Left kidney (tissue), 2 donors: ENCODE results near the gene CTNND2. TPM values are rescaled to one million over a fixed set of nuclear protein-coding genes. Genes with fewer than 3 reads are reported as not detected.
A peak's percentile ranks its signal among the peaks of the same experiment; 100 is the strongest.
"Not testable (repeated sequence)": the region's sequence is repeated elsewhere in the genome, so short reads cannot be mapped to it uniquely, and the experiment has no call there.

Experiments used
- DNase-seq: peaks from one replicate; pipeline ENCODE4 v3.0.0-alpha.2; 2013
- polyA plus RNA-seq: library from polyadenylated mRNA; unstranded; fragments of 120-200 nt; gene quantifications from one replicate; pipeline ENCODE4 v1.2.1, GENCODE V29; 2013; ENCODE audit not compliant: insufficient read length

CTNND2 gene
- polyA plus RNA-seq, 1 donor = 2.8 TPM

DNA sequence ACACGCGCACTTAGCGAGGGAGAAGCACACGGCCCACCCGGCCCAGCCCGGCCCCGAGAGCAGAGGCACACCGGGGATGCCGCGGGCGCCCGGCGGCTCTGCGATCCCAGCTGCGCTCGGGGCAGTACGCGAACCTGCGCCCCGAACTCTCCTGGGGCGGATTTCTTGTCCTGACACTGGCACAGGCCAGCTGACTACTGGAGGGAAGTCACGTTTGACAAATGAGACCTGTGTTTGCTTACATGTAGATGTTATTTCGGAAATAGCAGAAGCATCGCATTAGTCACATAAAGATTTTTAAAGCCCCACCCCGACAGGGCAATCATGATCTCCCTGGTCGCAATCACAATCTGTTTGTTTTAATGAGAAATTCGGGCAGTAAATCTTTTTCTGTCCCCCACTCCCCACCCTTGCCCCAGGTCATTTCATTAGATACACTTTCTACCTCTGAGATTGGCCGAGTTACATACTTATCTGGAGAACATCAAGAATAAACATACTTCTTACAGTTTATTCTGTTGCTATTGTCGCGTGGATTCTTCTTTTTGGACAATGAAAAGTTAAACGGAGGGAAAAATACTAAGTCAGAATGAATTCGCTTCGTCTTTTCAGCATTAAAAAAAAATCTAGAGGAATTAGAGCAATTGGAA, 518.9 kb downstream of the CTNND2 start:
- DNase-seq = no peak

DNA sequence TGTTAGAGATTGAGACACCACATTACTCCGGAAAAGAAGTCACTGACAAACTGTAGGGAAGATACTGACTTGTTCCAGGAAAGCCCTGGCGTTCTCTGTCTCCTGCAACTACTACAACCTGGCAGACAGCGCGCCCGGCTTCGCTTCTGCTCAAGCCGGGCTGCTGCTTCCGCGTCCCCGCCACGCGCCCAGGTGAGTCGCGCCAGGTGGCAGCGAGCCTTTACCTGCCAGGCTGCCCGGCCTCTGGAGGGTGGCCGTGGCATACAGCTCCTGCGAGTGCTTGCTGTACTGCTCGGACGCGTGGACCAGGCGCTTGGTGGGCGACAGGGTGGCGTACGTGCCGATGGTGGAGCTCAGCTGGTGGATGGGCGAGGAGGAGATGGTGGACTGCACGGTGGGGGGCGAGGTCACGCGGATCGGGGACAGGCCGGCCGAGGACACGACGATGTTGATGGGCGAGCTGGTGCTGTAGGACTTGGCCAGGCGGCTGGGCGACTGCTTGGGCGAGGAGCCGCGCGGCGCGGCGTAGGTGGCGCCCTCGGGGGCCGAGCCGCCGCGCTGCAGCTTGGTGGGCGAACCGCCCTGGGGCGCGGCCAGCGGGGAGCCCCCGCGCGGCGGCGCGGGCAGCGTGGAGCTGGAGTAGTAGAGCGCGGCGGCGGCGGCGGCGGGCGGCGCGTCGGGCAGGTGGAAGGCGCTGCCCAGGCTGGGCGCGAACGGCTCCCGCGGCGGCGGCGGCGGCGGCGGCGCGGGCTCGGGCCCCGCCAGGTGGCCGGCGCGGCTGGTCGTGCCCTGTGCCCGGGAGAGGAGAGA, 519.6 kb downstream of the CTNND2 start:
- peak; percentile 22 for DNase-seq

DNA sequence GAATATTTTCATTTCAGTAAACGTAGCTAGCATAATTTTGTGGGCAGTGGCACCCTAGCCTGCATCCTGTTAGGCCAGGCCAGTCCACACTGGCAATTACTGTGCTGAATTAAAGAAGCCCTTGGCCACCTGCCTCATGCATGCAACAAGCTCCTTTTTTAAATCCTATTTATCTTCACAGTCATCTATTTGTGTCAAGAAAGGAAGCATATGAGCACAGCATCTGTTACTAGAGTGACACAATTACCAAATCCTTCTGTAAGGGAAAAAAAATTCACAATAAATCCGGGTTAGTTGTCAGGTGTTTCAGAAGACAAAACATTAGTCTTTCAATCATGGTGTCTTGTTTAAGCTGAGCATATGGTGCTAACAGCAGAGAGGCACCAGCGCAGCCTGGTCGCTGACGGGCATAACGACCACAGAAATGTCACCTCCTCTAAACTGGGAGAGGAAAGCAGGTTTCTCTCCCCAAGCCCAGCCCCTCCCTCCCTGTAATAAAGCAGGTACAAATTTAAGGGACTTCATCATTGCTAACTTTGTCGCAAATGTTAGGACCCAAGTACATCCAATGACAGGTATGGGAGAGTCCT, 520.6 kb downstream of the CTNND2 start:
- DNase-seq = no peak

DNA sequence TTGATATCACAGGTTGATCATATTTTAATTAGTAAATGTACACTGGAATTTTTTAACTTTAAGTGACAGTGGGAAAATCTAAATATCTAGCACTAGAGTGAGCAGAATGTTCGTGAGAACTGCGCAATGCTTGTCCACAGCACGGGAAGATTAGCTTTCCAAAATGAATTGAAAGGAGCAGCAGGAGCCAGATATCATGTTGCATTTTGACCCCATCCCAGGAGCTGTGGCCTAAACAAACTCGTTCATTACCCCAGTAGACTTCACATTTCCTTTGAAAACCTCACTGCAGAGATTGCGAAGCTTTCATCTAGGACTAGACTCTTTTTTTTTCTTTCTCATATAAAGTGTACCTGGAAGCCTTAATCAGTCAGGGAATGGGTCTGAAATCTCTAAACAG, 525.8 kb downstream of the CTNND2 start:
- no peak for DNase-seq

DNA sequence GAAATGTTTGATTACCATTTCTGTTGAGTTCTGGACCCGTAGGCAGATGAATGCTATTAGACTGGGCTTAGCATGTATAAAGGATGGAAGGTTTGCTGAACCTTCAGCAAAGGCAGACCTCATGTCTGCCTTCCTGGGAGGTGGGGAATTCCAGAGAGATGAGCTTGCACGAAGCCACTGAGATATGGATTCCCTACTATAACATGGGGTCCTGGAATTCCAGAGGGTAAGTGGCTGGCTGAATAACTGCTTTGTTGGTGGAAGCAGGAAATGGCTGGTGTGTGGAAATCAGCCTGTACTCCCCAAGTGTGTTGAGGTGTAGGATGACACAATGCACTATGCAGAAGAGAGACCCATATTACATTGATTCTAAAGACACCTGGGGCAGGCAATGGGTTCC, 526.4 kb downstream of the CTNND2 start:
- no peak for DNase-seq

DNA sequence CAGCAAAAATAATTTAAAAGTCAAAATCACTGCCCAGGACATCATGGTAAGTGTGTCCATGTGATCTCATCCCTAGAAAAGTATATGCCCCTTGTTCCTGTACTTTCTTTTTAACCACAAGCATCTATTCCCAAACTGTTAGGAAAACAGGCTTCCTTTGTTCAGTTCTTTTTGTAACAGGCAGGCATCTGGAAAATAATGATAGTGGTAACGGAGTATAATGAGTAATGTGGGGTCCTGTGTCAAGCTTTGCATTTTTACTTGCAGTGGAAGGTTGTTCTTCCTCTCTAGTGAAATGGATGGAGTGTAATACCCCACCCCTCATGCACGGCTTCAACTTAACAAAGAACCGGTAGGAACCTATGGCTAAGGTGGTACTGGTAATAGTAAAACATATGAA, 532.1 kb downstream of the CTNND2 start:
- no peak for DNase-seq

DNA sequence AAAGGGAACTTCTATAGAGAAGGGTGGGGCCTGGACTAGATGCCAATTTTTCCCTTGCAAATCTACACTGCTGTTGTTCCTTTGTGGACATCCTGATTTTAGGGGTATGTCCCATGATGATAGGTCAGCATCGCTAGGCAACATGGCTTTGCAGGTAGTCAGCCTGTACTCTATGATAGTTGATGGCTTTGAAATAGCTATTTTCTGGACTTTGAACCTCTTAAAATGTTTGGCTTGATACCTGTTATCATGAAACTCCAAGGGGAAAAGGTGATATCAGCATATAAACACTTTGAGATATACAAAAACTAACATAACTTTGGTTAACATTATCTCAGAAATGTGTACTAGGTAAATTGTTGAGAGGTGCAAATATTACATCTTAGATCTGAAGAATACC, 533.2 kb downstream of the CTNND2 start:
- DNase-seq = no peak

DNA sequence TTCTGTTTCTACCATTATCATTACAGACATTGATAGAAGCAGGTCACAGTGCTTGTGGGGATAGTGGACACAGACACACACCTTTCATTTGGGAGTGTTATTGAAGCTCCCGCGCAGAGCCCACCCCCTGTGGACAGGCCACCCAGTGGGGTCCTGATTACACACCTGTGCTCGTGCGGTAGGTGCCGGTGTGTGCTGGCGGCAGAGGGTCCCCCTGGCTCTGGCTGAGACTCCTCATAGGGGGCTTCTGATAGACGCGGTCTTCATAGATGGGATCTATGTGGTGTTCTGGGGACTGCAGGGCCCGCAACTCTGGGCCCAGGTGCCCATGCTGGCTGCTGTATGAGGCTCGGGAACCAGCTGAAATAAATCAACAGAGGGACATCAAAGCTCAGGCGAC, 539.7 kb downstream of the CTNND2 start:
- DNase-seq = no peak

DNA sequence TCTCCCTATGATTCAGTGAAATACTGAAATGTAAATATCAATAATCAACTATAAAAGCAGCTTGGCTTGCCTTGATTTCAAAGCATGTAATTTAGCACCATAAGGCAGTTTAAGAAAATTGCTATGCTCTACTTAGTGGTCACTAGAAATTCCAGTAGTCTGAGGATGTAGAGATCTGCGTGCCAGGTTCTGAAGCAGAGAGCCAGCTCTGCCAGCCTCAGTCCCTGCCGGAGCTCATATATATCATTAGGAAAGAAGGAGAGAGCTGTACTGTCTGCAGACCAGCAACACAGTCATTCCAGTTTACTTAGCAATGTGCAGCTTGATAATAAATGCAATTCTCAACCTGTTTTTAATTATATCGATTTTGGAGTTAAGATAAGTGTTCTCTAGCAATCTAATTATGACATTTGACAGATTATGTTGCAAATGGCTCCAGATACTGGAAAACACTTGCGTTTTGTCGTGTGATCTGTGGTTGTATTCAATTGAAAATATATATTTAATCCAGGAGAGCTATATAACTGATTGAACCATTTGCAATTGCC, 540.5 kb downstream of the CTNND2 start:
- DNase-seq = no peak

DNA sequence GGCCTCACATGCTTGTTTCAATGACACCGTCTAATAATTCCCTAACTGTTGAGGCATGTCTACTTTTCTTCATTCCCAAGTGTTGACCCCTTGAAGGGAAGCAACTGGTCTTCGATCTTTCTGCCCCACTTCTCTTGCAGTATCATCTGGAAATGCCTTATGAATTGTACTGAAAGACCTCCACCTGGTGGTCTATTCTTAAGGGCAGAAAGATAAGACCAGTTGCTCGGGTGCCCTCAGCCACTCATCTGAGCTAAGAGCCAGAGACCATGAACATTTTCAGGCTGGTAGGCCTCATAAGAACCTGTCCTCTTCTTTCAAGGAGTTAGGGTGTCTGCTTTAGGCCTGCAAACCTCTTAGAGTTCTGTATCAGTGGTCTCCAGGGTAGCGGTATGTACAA, 542.5 kb downstream of the CTNND2 start:
- no peak for DNase-seq

DNA sequence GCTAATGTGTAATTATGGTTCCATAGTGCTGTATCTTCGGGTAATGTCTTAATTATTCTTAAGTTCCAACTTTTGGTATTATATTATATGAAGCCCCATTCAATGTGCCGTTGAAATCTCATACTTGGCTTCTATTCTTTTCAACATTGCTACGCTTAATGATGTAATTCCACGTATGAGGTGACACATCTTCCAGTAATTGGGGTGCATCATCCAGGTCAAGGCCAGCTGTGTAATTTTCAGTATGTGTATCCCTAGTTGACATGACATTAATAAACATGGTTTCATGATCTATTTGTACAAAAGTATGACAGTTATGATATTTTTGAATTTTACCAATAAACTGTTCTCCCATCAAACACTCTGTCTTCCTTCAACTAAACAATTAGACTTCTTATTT, 546.3 kb downstream of the CTNND2 start:
- DNase-seq = no peak

DNA sequence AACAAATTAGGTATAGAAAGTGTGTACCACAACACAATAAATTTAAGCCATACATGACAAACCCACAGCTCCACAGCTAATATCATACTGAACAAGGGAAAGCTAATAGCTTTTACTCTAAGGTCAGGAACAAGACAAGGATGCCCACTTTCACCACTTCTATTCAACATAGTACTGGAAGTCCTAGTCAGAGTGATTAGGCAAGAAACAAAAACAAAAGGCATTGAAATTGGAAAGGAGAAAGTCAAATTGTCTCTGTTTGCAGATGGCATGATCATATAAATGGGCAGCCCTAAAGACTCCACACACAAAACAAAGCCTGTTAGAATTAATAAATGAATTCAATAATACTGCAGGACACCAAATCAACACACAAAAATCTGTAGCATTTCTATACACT, 548.8 kb downstream of the CTNND2 start:
- no peak for DNase-seq

DNA sequence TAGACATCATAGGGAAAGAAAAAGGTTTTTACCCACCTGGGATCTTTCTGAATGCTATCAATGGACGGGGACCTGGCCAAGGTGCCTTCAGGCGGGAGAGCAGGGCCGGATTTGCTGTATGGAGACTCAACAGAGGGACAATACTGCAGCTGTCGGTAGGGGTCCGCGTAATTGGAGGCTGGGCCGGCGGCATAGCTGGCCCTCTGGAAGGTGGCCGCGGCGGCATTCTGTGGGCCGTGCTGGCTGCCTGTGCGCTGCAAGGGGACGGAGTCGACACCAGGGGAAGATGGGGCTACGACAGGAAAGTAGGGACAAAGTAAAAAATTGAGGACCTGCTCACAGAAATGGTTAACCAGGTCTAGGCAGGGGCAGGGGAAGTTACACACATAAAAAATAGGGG, 557.9 kb downstream of the CTNND2 start:
- DNase-seq = no peak

DNA sequence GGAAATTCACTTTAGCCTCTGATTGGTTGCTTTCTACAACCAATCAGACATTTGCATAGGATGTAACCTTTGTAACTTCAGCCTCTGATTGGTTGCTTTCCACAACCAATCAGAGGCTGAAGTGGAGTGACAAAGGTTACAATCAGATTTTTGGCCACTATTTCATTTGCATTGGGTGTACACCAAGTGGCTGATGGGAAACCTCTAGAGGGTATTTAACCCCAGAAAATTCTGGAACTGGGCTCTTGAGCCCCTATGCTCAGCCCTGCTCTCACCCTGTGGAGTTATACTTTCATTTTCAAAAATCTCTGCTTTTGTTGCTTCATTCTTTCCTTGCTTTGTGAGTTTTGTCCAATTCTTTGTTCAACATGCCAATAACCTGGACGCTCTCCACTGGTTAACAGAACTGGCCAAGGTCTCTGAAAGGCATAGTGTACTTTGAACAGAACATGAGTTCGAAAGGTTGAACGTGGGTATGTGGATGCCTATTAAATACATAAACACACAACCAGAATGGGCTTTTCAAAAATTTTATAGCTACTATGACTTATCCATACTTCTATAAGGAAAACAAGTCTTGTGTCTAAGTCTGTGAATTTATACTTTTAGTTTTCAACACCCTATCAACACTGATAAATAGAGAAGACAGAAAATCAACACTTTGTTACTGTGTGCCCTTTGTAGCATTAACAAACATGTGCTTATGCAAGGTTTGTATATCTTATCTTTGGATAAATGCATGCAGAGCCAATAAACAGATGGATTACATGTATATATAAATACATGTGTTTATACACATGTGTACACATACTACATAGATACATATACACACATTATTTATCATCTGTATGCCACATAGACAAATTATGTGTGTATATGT, 568.1 kb downstream of the CTNND2 start:
- no peak for DNase-seq

DNA sequence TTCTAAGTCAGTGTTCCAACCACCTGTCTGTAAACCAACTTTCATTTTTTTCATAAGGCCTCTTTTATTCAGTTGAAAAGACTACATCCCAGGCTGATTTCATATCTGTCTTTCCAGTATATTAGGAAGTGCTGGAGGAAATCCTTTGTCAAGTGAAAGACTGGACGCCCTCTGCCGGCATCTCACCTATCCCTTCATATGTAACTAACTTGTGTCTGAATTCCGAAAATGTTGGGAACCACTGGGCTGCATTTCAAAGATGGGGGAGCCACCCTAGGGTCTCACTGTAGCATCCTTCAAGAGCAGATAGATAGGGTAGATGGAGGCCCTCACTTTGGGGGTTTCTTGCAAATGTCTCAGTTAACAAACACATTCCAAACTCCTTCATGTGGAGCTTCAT, 569.8 kb downstream of the CTNND2 start:
- no peak for DNase-seq

DNA sequence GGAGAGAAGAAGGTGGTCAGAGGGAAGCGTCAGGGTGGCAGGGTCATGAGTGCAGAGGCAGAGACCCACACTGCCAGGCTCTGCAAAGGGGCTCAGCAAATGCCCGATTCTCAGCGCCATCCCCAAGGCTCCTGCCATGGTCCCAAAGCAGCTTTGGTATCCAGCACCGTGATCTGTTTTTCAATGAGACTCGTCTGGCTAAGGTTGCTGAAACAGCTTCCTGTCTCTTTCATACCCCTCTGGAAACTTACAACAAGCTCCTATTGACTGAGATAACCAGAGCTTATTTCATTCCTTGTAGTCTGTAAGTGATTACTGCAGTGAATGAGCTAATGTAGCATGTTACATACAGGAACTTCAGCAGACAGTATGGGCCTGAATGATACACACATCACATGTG, 574.6 kb downstream of the CTNND2 start:
- no peak for DNase-seq

DNA sequence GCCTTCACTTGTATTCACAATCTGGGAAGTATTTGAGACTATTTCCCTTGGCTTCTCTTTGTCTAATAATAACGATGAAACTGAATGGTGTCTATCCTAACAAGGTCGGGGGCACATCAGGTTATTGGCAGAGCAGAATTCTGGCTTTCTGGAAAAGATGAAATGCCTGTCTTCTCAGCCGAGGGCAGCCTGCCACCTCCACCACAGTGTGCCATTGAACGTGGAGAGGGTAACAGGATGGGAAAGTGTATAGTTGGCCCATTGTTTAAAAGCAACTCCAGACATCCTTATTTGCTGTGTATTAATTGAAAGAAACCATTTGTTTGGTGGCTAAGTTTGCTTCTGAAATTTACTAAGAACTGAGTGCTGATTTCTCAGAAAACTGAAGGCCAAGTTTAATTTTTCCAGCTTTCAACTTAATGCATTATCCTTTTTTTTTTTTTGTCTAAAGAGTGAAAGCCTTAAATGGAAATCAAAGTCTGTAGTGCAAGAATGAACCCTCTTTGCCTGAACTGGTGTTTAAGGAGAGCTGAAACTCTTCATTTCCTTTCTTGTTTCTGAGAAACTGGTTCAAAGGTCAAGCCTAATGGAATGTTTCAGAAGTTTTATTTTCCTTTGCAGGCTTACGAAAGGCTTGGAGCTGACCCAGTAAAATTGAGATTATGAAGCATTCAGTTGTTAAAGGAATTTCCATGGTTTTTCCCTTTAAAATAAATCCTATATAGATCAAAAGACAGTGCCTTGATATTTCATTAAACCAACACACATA, 579.5 kb downstream of the CTNND2 start:
- peak; percentile 41 for DNase-seq

DNA sequence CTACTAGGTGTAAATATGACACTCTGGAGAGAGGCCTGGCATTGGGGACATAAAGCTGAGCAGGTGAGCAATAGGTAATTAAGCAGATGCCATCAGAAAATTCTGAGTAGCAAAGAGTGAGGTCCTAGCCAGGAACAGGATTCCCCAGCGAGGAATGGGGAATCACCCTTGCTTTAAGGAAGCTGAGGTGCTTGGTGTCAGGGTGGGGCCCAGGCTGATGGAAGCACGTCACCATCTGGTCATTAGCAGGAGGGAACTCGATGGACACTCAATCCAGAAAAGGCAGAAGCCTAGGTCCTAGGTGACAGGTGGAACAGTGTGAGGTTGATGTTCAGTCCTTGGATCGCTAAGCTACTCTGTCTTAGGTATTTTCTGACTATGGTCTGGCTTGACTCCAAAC, 580.5 kb downstream of the CTNND2 start:
- DNase-seq = no peak

DNA sequence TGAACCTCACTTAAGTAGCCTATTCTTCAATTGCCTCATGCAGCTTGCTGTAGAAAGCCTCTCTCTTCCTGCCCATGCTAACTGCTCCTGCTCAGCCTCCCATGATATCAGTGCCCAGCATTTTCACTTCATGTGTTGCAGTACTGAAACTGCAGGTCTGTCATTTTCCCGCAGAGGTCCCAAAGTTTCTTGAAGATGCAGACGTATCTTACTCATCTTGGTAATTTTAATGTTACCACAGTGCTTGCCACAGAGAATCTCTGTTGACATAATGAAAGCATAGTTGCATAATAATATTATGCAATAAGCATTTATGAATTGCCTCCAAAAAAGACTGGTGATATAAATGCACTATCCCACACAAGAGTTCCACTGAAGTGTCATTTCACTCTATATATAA, 582.1 kb downstream of the CTNND2 start:
- no peak for DNase-seq

DNA sequence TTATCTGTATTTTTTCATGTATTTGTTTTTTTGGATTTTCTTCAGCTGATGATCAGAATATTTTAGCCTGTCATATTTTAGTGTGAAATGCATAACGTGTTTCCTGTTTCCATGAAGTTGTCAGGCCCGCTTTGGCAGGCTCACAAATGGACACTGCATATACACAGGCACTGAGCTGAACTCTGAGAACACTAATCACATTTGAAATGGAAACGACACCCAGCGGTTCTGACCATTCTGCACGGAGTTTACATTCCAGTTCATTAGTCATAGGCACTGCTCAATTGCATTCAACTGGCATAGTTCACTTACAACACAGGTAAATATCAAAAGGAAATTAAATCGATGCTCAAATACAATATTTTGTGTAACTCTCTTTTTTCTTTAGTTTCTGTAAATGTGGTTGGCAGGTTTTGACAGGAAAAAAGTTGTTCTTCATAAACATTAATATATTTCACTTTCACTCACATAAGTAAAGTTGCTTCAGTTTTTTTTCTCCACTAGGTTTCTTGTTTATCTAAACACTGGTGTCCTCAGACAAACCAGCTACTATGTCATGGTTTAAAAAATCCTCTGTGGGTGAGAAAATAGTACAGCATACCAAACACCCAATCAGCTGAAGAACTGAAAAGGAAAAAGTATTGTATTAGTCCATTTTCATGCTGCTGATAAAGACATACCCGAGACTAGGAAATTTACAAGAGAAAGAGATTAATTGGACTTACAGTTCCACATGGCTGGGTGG, 584.2 kb downstream of the CTNND2 start:
- no peak for DNase-seq

DNA sequence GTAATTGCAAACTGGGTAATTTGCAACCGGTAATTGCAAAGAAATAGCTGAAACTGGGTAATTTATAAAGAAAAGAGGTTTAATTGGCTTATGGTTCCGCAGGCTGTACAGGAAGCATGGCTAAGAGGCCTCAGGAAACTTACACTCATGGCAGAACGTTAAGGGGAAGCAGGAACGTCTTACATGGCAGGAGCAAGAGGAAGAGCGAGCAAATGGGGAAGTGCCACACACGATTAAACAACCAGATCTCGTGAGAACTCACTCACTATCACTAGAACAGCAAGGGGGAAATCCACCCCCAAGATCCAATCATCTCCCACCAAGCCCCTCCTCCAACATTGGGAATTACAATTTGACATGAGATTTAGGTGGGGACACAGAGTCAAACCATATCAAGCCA, 590.6 kb downstream of the CTNND2 start:
- not testable (repeated sequence) for DNase-seq
